Hematopoietic multipotent progenitor cell (in vitro differentiated cells): ENCODE results near the gene LY9. TPM values are rescaled to one million over a fixed set of nuclear protein-coding genes. Genes with fewer than 3 reads are reported as not detected.
"Not testable (repeated sequence)": the region's sequence is repeated elsewhere in the genome, so short reads cannot be mapped to it uniquely, and the experiment has no call there.

ENCODE experiments used
- DNase-seq, 3 donors: peaks; one replicate each; pipeline ENCODE4 v3.0.0-alpha.2; 2011 to 2015; ENCODE audit warnings: low read depth in 2 of 3, low spot score in 2 of 3
- total RNA-seq: library from RNA; depleted of rRNA; stranded (reverse); fragments of >200 nt; gene quantifications from one replicate; pipeline ENCODE4 v1.2.3, GENCODE V29; 2012

LY9 gene
- total RNA-seq, 1 donor = 1.3 TPM

GRCh38 chr1:160773093-160773492 is 22.9 kb upstream of the LY9 start:
- DNase-seq = no peak

DNA sequence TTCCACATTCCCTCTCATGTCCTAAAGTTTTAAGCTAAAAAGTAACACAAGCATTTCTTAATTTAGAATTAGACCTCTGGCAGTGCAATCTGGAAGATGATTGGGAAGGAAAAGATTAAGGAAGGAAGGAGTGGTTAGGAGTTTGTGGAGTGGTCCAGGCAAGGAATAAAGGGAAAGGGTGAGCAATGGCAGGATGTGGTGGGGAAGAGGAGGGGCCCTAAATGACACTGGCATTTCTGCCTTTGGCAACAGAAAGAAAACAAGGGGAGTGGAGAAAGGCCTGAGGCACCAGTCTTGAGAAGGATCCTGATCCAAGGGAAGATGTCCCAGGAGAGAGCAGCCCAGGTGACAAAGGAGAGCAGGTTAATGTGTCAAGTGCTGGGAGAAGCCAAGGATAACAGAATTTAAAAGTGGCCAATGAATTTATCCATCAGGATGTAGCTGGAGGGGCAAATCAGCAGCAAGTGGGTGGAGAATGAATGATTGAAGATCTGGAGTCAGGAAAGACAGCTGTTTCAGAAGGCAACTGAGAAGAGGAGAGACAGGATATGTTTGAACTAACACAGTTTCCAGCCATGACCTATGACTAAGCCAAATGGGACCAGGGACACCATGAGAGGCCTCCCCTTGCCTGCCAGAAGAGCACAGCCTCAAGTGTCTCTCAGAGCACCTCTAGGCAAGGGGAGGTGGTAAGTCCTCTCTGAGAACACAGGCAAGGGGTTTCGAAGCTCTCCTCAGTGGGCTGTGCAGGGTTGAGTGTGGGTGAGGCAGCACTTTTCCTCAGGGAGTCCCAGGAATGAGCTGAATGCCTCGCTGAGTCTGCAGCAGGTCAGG is 20.9 kb upstream of the LY9 start:
- DNase-seq = no peak

- DNase-seq = peak in 1 of 3 donors; percentile 29
Measured at GRCh38 chr1:160776178-160776577, 19.8 kb upstream of the LY9 start.

GRCh38 chr1:160777486-160778089 is 18.4 kb upstream of the LY9 start:
- DNase-seq = peak in 2 of 3 donors; percentile 37 to 42

DNA sequence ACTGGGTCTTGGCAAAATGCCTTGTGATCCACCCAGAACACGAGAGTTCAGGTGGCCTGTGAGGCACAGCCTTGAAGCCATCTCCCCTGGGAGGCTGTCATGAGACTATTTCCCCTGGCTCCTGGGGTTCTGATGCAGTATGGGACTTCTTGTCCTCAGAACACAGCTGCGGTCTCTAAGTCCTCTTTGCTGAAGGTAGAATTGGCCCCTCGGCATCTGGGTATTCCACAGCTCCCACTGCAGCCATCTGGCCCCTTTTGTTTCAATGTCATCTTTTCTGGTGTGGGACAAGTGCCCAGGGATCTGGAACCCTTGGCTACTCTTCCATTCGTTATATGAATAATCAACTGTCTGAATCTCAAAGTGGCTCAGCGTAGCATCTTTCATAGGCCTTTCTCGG is 17.0 kb upstream of the LY9 start:
- no peak for DNase-seq

GRCh38 chr1:160779626-160780397 is 16.2 kb upstream of the LY9 start:
- DNase-seq = peak in 2 of 3 donors; percentile 48 to 51

DNA sequence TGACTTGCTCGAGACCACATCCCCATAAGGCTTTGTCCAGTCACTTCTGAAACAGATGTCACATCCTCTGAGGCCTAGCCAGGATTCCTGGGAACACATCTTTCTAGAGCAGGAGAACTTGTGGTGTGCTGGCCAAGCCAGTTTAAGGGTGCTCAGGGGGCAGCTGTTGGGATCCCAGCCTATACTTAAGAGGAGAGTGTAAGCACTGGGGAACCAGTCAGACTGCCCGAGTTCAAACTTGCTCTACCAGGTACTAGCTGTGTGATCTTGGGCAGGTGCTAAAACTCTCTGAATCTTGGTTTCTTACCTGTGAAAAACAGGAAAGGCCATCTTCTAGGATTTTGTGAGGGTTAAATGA is 15.6 kb upstream of the LY9 start:
- no peak for DNase-seq

DNA sequence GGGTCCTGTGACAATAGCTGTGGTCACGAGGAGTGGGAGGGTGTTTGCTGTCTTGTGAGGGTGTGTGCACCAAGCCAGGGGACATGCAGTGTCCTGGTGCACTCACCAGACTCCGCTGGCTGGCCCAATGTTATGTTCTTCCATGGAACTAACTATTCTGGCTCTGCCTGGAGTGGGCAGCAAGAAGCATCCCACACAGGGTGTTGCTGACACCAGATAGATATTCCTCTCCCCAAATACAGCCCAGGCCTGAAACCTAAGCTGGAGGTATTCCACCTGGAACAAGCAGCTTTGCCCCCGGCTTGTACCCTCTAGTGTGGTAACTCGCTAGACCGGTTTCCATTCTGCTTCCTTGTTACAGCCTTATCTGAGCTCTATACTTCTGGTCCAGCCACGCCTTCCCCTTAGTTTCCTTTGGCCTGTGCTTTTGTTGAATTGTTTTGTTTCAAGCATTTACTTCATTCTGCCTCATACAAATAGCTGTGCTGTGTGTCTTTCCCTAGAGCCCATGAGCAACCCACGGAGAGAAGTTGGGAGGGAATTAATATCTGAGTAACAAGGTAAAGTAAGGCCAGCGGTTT is 14.7 kb upstream of the LY9 start:
- DNase-seq = no peak

DNA sequence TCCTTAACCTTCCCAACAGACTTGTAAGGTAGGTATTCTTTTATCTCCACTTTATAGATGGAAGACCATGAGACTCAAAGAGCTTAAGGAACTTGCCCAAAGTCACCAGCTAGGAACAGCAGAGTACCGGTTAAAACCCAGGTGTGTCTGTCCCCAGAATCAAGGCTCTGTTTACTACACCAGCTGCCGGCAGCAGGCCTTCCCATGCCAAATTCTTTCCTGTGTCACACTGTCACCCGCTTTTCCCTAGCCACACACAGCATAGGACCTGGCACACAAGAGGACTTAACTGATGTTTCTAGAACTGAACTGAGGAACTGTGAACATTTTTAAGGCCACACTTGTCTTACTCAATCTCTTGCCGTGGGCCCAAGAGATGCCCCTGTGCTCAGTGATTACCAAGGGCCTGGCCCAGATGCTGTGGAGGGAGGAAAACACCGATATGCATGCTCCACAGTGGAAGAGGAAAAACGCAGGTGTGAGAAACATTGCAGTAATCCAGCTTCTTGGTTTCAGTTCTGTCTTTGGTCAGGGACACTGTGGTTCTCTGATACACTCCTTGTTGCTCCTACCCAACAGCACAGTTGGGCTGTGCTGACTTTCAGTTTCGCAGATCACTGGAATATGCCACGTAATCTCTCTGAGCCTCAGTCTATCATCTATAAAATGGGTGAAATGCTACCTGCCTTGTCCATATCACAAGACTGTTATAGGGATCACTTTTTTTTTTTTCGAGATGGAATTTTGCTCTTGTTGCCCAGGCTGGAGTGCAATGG is 13.9 kb upstream of the LY9 start:
- no peak for DNase-seq

DNA sequence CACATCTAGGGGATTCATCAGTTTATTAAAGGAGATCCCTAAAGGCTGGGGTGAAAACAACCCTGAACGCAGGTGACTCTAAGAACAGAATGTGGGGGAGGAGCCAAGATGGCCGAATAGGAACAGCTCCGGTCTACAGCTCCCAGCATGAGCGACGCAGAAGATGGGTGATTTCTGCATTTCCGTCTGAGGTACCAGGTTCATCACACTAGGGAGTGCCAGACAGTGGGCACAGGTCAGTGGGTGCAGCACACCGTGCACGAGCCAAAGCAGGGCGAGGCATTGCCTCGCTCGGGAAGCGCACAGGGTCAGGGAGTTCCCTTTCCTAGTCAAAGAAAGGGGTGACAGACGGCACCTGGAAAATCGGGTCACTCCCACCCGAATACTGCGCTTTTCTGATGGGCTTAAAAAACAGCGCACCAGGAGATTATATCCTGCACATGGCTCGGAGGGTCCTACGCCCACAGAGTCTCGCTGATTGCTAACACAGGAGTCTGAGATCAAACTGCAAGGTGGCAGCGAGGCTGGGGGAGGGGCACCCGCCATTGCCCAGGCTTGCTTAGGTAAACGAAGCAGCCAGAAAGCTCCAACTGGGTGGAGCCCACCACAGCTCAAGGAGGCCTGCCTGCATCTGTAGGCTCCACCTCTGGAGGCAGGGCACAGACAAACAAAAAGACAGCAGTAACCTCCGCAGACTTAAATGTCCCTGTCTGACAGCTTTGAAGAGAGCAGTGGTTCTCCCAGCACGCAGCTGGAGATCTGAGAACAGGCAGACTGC is 12.8 kb upstream of the LY9 start:
- DNase-seq = not testable (repeated sequence)

DNA sequence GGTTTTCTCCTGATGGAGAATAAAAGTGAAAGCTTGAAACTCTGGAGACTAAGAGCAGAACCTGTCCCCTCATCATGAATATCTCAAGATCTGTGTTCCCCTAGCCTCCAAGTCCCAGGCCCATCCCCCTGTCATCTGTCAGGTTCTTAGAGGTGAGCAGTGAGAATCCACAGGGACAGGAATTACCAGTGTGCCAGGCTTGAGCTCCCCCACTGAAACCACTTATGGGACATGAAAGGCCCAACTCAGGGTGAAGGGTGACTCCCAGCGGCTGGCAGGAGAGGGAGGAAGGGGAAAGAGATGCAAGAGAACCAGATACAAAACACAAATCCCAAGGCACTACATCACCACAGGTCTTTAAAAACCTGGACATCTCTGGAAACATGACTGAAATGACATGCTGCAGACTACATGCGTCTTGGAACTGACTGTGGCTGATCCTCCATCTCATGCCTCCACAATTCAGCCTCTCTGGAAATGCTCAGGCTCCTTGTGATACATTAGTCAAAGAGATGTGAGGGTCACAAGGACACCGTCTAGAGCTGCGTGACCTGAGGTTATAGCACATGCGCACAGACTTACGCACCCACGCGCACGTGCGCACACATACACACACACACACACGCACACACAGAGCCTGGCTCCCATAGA is 6.8 kb upstream of the LY9 start:
- DNase-seq = no peak

- DNase-seq = peak in 2 of 3 donors; percentile 21 to 28
Measured at GRCh38 chr1:160789702-160790611, 6.0 kb upstream of the LY9 start.

GRCh38 chr1:160794376-160794775 is 1.6 kb upstream of the LY9 start:
- DNase-seq = no peak

DNA sequence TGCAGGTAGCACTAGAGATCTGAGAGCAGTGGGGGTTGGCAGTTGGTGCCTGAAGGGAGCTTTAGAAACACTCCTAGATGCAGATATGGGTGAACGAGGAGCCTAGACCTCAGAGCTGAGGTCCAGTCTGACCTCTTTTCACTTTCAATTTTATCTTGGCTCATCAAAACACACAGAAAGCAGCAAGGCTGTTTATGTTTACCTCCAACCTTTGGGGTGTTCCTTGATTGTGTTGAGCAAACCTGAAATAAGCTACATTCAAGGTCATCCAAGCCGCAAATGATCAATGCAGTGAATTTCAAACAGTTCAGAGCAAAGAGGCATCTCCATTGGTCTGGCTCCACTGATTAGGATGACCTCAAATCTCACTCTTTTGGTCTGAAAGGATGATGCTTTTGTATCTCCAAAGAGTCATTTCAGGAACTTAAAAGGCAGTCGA is 1.3 kb downstream of the LY9 start:
- no peak for DNase-seq

DNA sequence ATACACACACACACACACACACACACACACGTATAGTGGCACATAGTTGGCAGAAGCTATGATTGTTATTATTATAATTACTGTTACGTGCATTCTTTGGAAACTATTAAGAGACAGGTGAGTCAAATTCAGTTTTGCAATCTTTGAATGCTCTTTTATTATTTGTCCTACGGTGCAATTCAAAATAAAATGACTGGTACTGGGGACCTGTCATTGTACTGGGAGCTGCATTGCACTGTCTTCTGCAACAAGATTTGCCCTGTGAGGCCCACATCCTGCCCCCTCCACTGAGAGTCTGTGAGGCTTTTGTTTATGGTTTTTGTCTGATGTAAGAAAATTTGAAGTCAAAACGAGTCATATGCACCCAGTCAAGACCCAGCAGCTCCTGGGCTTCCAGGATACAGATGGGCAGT is 1.9 kb downstream of the LY9 start:
- DNase-seq = no peak

DNA sequence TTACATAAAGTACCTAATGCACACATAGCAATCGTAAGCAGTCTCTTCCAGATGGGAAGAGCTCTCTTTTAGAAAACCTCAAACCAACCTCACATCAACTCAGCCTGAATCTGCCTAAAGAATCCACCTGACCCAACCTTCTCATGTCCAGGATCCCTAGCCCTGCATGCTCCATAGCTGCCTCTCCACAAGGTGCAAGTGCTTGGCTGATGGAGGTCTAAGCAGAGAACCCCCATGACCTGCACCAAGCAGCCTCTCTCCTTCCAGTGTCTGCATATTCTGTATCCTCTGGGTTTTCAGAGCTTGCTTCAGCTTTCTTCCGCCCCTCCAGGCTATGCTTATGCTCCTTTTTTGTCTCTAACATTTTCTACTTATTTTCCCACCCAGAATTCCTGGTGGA is 2.5 kb downstream of the LY9 start:
- no peak for DNase-seq

DNA sequence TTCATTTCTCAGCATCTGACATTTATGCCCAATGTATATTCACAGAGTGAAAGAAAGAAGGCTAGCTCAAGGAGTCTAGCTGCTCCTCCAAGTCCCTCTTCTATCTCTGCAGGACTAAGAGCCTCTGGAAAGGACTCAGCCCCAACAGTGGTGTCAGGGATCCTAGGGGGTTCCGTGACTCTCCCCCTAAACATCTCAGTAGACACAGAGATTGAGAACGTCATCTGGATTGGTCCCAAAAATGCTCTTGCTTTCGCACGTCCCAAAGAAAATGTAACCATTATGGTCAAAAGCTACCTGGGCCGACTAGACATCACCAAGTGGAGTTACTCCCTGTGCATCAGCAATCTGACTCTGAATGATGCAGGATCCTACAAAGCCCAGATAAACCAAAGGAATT is 3.7 kb downstream of the LY9 start:
- no peak for DNase-seq

DNA sequence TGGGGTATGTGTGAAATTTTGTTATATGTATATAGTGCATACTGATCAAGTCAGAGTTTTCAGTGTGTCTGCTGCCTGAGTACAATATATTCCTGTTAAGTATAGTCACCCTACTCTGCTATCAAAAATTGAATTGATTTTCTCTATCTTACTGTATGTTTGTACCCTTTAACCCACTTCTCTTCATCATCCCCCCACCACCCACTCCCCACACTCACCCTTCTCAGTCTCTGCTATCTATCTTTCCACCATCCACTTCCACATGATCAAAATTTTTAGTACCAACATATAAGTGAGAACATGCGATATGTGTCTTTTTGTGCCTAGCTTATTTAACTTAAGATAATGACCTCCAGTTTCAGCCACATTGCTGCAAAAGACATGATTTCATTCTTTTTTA is 4.2 kb downstream of the LY9 start:
- no peak for DNase-seq
